A673 (cell line): ENCODE measurements around the gene DEDD.

Experiments used
- EZH2 ChIP-seq: fragments of 200-600 bp; sonication (generic); IDR thresholded peaks from 2 replicates; pipeline ENCODE4 v1.6.1; 2017; ENCODE audit warnings: borderline replicate concordance, low read depth, mild to moderate bottlenecking, mixed read lengths, antibody characterized with exemption, low read length; ENCODE audit not compliant: poor library complexity, severe bottlenecking
- TF ChIP-seq, protein P1 (sequence below): fragments of 300-800, 200-600 bp; sonication (generic); conservative IDR thresholded peaks from 2 replicates; pipeline ENCODE4 v1.5.1; 2017; ENCODE audit warnings: low read depth, mild to moderate bottlenecking, antibody characterized with exemption, low read length, moderate library complexity, mixed read lengths

DNA sequence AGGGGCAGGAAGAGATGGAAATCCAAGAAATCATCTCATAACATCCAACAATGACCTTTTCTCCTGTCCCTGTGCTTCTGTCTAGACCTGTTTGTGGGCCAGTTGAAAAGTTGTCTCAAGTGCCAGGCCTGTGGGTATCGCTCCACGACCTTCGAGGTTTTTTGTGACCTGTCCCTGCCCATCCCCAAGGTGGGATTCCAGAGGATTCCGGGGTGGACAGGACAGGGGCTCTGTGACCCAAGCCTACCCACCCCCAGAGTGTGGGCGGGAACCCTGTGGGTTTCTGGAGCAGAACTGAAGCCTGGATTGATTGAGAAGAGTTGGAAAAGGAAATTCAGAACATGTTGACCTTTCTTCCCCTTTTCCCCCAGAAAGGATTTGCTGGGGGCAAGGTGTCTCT lies 31.3 kb upstream of the DEDD start:
- TF ChIP-seq, protein P1, sequence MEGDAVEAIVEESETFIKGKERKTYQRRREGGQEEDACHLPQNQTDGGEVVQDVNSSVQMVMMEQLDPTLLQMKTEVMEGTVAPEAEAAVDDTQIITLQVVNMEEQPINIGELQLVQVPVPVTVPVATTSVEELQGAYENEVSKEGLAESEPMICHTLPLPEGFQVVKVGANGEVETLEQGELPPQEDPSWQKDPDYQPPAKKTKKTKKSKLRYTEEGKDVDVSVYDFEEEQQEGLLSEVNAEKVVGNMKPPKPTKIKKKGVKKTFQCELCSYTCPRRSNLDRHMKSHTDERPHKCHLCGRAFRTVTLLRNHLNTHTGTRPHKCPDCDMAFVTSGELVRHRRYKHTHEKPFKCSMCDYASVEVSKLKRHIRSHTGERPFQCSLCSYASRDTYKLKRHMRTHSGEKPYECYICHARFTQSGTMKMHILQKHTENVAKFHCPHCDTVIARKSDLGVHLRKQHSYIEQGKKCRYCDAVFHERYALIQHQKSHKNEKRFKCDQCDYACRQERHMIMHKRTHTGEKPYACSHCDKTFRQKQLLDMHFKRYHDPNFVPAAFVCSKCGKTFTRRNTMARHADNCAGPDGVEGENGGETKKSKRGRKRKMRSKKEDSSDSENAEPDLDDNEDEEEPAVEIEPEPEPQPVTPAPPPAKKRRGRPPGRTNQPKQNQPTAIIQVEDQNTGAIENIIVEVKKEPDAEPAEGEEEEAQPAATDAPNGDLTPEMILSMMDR: no peak
- TF ChIP-seq EZH2: no peak
